Kidney tubule cell (primary cell): Measurements from ENCODE around the gene FBN1.
A peak's percentile ranks its signal among the peaks of the same experiment; 100 is the strongest.

ENCODE experiments used
- DNase-seq: peaks from one replicate; pipeline ENCODE4 v3.0.0-alpha.2; 2018; ENCODE audit warnings: low spot score

Gene FBN1

DNA sequence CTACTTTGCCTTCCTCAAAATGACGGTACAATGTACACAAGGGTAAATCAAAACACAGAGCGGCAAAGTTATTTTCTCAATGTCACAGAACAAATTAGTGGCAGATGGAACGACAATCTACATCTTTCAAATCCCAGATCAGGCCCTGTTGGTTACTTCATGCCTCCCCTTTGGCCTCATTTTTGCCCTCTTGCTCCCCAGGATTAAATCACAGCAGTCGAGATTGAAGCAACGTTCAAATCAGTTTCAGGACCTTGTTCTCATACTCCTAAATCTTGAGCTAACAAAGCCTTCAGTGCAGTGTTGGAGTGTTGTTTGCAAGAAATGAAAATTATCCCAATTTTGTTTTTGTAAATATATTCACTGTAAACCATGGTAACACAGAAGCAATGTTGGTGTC lies 91.4 kb downstream of the FBN1 start:
- DNase-seq: no peak

DNA sequence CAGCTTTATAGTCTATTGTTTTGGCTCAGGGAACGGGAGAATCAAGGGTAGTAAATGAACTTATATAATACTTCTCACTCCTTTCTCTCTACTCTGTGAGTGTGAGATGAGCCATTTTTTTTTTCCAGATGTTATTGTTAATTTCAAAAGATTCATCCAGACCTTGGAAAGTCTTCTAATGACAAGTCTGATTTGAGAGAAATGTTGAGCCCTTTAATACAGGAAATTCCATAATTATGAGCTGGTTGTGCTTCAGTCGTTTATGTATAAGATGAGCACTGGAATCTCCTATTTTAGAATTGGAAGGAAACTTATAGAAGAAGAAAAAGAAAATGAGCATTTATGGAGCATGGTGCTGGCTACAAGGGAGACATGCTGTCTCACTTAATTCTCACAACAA lies 92.0 kb downstream of the FBN1 start:
- no peak for DNase-seq

DNA sequence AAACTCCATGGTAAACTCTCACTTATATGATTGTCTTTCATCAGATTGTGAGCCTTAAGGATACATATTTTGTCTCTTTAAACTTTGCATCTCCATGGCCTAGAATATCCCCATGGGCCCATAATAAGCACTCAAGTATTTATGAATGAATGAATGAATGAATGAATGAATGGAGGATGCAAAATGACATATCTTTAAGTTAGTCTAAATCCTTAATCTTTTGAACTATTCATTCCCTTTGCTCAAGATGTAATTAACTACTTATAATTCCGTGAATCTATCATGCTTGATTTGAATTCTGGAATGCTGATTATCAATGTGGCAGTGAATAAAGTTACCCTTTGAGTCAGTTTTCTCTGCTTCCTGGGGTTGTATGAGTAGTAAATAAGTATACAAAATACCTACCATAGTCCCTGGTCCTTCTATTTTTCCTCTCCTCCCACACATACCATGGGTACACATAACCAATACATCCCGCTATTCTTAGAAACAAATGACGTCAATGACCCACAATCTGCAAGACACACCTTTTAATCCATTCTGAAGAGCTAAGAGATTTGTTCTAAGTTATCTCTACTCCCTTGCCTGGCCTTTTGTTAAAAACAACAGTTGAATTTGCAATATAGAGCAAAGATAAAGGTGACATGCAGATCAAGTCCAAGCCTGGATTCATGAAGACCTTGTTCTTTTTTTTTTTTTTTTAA lies 94.5 kb downstream of the FBN1 start:
- DNase-seq: no peak

DNA sequence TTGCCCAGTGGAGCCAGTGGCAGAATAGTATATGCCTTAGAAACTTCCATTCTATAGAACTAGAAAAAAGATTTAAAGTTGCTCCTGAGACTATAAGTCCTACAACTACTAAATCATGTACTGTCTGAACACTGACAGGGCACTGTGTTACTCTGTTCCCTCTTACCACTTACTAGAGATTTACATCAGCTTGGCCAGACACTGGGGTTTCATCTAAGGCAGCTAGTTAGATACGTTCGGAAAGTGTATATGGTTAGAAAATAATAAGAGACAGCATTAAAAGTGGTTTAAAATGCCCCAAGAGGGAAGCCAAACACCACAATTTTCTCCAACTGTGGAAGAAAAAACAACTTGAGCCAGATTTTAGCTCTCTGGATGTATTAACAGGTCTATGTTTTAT lies 97.1 kb downstream of the FBN1 start:
- no peak for DNase-seq

DNA sequence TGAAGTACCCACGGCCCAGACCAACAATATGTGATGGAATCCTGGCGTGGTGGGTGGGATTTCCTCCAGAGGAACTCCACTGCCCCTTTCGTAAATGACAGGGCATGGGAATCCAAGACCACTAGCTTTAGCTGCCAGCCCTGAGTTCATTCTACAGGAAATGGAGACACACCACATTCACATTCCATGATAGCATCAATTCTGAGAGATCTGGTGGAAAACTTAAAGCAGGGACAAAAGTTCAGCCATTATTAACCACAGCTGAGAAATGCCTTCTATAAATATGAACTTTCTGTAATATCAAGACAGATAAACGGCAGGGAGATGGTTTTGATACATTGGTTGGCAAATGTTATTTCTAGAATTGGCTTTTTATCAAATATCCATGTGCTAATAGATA lies 98.2 kb downstream of the FBN1 start:
- no peak for DNase-seq

DNA sequence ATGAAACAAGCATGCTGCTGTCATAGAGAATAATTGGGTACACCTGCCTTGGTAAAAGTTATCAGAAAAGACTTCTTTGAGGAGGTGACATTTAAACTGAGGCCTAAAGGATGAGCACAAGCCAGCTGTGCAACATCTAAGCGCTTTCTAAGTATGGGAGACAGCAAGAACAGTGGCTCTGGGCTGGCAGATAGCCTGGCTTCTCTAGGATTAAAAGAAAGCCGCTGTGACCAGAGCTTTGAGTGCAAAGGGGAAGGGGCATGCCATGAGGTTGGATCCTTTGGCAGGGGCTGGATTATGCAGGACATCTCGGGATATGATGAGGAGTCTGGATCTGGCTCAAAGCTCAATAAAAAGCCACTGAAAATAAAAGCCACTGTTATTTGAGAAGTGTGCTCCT lies 99.2 kb downstream of the FBN1 start:
- no peak for DNase-seq

DNA sequence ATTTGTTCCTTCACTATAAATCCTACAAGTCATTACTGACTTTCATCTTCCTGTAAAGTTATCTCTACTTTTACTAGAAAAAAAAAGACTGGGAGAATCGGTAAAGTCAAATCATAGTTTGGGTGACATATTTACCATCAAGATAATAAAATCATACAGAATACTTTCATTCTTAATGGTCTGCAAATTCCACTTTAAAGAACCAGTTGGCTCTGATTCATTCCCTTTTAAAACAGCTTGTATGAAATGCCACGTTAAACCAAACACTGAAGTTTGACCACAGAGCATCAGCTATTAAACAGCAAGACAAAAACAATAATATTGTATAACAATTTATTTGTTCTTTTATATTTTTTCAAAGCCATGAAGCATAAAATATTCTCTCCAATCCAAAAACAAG lies 100.7 kb downstream of the FBN1 start:
- DNase-seq: no peak

DNA sequence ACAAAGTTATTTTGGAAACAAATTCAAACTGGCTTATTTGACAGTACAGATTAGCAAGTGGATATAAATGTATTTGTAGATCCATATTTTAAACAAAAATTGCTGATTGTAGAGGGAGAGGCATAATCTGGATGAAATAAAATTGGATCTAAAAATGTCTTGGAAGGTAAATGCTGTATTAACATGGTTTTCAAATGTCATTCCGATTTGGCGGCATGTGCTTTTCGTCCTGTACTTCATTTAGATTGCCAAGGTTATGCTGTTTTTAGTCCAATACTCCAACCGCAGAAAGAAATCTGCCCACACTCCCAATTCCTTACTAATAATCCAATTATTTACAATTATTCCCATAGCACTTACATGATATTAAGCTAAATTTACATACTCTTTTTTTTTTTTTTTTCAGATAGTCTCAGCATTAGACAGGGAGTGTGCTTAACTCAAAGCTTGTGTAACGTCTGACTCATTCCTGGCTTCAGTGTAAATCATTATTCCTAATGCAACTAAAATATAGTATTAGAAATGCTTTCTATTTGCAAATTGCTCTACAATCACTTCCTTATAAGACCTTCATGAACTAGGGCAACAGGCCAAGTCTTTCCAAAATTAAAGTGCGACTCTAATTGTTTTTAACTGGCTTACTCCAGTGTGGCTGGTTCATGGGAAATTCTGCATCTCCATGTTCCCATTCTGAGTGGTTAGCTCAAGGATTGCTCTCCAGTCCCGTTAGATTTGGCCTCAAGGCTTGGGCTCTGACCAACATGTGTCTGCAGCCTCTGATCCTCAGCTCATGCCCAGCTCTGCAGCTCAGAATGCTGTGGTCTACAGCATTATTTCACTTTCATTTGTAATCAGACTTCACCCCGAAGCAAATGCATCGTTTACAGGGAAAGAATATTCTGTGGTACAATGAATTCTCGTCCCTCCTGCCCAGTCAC lies 103.9 kb downstream of the FBN1 start:
- DNase-seq: peak; percentile 12

DNA sequence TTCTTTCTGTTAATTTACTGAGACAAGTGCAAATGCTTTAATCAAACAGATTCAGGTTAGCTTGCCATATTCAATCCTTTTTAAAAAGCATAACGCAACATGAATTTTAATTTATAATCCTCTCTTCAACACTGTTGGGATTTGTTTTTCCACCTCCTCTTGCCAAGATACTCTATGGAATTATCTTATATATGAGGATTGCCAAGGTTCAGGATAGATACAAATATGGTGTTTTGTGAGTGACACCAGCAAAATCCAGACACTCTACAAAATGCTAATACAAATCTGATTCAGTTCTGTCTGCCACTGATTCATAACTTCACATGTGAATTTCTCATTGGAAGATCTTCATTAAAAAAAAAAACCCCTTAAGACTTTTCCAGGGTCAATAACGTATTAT lies 104.8 kb downstream of the FBN1 start:
- DNase-seq: no peak

DNA sequence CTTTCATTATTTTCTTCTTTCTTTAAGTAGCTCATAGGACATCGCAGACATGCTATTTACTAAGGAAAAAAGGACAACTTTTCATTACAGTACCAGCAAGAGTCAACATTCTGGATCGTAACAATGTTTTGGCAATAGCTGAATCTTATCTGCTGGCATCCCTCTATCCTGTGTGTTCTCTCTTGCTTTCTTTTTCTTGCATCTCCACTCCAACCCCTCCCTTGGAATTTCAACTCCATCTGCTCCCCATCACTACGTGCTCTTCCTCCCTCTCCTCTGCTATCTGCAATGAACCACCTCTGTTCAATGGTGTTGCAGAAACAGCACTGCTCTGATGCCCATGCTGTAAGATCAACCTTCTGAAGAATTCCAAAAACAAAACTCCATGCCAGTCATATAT lies 106.6 kb downstream of the FBN1 start:
- DNase-seq: no peak

DNA sequence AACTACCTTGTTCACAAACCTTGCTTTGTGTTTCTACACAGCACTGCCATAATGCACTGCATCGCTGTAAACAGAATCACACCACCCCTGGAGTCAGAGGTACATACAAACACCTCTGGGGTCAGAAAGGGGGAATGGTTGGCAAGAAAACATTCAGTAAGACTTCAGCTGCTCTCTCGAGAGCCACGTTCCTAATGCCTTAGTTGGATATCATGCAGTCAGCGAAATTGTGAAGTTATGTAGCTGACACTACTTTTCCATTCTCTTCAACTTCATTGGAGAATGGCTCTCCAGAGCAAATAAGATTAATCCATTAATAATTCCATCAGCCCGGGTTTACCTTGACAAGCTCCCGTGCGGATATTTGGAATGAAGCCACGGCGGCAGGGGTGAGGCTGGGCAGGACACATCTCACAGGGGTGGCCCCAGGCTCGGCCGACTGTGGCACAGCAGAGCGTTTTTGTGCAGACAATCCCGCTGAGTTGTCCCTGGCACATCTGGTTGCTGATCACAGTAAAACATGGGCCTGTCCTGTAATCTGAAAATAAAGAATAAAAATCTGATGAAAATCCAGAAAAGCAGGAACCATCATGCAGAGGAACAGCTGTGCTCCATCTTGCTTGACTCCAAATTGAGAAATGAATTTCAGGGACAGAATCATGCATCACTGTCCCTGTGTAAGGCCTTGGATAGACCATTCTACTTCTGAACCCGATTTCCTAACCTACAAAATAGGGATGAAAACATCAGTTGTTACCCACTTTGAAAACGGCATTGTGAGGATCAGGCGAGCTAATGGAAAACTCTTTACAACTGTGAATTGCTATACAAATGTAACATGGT lies 108.0 kb downstream of the FBN1 start:
- DNase-seq: no peak

DNA sequence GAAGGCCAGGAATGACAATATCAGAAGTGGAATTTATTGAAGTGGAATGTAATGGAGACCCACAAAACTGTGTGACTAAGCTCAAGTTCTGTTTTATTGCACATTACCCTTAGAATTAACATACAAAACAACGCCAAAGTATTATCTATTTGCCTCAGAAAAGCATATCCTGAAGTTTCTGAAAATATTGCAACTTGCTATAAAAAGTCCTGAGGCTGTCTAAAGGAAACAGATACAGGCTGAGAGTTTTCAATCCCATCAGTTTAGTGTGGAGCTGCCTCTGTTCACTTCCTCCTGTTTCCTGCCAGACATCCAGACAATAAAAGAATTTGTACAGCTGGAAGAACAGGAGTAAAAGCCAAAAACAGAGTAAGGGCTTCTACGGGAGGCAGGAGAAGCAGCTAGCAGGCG lies 108.8 kb downstream of the FBN1 start:
- DNase-seq: no peak

DNA sequence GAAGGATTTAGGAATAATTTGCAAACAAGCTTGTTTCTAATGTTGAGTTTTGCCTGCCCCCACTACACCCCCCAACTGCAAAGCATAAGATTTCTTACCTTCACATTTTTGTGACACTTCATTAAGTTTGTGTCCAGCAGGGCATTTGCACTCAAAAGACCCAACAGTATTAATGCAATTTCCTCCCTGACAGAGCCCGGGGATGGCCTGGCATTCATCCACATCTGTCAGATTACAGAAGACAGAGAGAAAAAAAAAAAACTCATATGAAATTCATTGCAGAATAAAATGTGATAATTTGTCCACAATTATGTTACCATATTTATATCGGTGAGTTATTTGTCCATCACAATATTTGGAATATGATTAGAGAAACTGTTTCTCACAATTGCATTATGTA lies 111.5 kb downstream of the FBN1 start:
- no peak for DNase-seq

DNA sequence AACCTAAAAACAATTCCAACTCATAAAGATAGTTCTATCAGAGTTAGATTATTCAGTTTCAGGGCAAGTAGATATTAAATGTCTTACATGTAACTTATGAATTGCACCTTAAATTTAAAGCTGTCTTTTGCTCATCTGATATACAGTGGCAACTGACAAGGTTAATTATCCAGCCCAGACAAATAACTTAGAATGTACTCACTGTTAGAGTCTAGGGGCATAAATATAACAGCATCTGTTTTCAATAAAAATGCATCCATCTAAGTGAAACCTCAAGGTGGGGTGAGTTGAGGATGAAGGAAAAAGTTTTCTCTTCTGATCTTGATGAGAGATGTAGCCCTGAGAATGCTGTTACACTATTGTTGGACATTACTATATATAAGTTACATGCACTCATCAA lies 112.6 kb downstream of the FBN1 start:
- DNase-seq: no peak

DNA sequence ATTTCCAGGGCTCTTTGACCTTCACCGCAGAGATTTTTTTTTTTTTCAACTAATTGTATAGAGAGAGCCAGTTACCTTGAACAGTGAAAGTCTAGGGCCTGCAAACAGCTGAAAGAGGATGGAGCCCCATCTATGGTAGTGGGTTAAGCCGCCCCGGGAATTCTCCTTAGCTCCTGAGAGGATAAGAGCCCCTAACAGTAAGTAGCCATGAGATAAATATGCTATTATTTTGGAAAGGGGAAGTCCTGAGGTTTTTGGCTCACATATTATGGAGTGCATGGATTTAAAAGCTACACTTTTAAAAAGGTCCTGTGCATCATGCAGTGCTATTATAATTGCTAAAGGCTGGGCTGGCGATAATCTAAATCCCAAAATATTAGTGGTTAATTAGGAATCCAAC lies 115.0 kb downstream of the FBN1 start:
- no peak for DNase-seq

DNA sequence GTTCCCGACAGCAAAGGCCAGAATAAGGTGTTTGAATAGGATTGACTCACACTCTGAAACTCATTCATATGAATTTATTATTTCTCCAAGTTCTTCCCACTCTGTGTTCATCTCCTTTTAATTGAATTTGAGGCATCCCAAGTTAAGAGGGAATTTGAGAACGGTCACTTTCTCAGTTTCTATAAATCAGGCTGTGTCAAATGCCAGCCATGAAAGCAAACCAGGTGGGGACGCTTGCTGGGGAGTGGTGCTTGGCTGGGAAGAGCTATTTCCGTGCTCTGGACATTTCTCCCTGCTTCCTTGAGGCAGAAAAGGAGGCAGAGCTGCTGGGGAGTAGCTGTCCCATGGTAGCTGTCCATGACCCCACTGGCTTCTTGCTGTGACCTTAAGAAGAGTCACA lies 116.6 kb downstream of the FBN1 start:
- no peak for DNase-seq

DNA sequence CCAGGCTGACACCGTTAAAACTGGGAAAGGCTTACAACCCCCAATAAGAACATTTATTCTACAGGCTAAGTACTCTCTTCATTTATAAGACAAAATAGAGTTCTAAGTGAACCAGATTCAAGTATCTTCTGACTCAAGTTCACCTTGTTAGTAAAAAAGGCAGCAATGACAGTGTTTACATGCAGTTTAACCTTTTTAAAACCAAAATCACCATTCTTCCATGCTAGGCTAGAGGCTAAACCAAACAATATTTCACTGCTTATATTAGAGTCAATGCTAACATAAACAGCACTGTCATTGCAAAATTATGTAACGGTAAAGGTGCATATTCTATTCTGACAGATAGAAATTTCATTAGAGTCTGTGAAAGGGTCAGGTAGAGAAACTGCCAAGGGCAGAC lies 118.0 kb downstream of the FBN1 start:
- no peak for DNase-seq

DNA sequence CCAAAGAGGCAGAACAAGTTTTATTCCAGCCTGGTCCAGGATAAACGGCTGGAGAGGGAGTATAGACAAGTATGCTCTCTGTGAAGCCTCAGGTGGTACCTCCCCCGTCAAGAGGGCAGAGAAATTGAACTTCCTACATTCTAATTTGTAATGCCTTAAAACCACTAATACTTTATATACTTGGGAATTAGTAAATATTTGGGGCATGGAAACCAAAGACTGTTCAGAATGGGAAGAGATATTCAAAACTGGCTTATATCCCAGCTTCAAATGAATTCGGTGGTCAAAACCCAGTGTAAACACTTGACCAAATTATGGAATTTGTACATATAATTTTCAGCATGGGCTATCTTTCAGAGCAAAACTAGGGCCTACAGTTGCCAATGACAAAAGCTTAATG lies 122.6 kb downstream of the FBN1 start:
- no peak for DNase-seq

DNA sequence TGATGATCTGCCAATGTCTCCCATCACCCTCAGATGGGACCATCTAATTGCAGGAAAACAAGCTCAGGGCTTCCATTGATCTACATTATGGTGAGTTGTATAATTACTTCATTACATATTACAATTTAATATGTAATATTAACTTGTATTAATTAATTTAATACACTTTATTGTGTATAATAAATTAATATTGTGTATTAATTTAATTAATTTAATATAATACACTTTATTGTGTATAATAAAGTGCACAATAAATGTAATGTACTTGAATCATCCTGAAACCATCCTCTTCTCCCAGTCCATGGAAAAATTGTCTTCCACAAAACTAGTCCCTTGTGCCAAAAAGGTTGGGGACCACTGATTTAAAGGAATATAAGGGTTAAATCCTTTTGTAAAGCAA lies 123.4 kb downstream of the FBN1 start:
- DNase-seq: no peak

DNA sequence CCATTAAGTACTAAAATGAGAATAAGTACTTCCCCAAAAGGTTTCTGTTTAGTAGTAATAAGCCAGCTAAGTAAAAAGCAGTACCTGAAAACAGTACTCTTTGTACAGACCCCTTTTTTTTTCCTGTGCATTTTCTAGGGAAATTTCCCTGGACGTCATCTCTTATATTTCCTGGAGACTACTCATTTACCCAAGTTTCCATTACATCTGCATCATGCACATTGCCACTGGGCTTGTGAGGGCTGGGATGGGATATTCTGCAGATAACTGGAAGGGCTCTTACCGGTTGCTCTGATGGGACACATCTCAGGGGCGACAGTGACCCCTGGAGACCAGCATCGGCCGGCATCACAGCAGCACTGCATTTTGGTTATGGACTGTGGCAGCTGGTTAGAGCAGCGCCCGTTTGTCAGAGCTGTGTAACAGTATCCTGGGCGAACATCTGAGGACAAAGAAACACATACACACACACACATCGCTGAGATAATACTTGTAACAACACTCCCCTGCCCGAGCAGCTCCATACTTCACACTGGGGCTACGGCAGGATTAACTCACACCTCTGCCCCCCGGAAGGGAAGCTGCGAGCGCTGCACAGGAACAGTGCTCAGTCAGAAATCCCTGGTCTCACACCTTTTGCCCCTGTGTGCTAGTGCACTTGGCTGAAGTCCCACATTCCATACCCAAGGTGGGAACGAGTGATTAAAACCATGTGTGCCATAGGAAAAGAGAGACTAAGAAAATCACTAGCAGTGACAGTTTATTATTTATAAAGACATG lies 124.9 kb downstream of the FBN1 start:
- DNase-seq: no peak

DNA sequence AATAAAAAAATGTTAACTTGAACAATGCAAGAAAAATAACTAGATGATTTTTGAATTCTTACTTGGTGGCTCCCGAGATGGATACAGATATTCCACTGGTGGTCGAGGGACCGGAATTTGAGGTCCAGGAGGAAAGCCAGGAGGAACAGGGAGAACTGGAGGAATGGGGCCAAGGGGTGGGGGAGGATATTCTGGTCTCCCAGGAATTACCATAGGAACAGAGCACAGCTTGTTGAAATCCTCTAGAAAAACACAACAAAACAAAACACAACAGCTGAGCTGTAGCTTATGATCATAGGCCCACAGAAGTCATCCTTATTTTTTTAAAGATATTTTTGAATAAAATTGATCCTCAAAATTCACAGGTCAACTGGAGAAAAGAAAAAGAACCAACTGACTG lies 129.4 kb downstream of the FBN1 start:
- no peak for DNase-seq

DNA sequence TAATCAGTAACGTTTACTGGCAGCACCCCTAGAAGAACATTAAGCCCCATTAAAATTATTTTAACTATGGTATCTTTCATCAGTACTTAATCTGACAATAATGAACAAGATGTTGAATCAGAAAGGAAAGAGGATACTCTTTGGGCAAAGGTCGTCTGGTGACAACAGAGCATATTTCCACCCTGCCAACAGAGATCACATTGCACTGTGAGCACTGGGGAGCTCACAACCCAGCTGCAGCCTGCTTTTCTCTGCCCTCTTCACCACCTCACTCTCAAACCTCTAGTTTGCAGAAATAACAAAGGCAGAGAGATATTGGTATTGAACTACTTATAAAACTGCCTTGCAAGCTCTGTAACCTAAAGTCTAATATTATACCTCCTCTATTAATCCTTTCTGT lies 130.0 kb downstream of the FBN1 start:
- DNase-seq: no peak
